Left lung (tissue), 14 donors: ENCODE measurements around the gene DELE1. TPM values are rescaled to one million over a fixed set of nuclear protein-coding genes. Genes with fewer than 3 reads are reported as not detected.

ENCODE experiments used
- ATAC-seq: fragments of 200-7000 bp; cut with Tn5 transposase; one replicate; pipeline ENCODE4 v1.9.1; 2020; ENCODE audit warnings: moderate library complexity
- DNase-seq, 4 donors: peaks; one replicate each; pipeline ENCODE4 v3.0.0-alpha.2; 2013 to 2020
- H3K27ac ChIP-seq, 2 donors: fragments of 200-600 bp; sonication (generic) in 1 of 2; one replicate each; pipeline versions ENCODE4 v1.5.0 to v1.8.0; 2020 to 2021
- H3K27me3 ChIP-seq, 2 donors: fragments of 200-600 bp; sonication (generic) in 1 of 2; one replicate each; pipeline versions ENCODE4 v1.5.0 to v1.8.0; 2020 to 2021
- H3K36me3 ChIP-seq, 2 donors: fragments of 200-600 bp; sonication (generic) in 1 of 2; one replicate each; pipeline versions ENCODE4 v1.5.0 to v1.8.0; 2020 to 2021
- H3K4me1 ChIP-seq, 2 donors: fragments of 200-600 bp; one replicate each; pipeline ENCODE4 v1.8.0; 2021
- H3K4me3 ChIP-seq, 2 donors: fragments of 200-600 bp; sonication (generic) in 1 of 2; one replicate each; pipeline versions ENCODE4 v1.5.0 to v1.8.0; 2020 to 2021; ENCODE audit warnings: mild to moderate bottlenecking in 1 of 2
- H3K9me3 ChIP-seq, 2 donors: fragments of 200-600 bp; sonication (generic) in 1 of 2; one replicate each; pipeline versions ENCODE4 v1.5.0 to v1.8.0; 2020 to 2021
- CTCF ChIP-seq, 2 donors: fragments of 200-600 bp; sonication (generic) in 1 of 2; IDR thresholded peaks; one replicate each; pipeline versions ENCODE4 v1.5.0 to v1.8.0; 2021; ENCODE audit warnings: antibody characterized with exemption in 2 of 2
- intact Hi-C, 2 donors: fragments of 100-400 bp; cut with DNase I; formaldehyde crosslinking; loops; one replicate each; pipeline versions ENCODE4 v1.11.2 to v1.14.2; 2022
- long read RNA-seq, 12 donors: library from polyadenylated mRNA in 2 of 12; unstranded in 2 of 12; transcript quantifications; one replicate each; pipeline ENCODE4 v2.0.0 and lab custom pipeline, GENCODE V29; 2019 to 2026
- polyA plus RNA-seq, 6 donors: library from polyadenylated mRNA; unstranded; fragments of 120-200 nt; gene quantifications; one replicate each; pipeline ENCODE4 v1.2.1, GENCODE V29; 2013; ENCODE audit not compliant: insufficient read length in 6 of 6
- total RNA-seq, 2 donors: library from RNA; stranded (reverse); fragmentation: NEBNext Ultra II Directional; extraction: Animal tissue kit (Norgen Biotek cat#: 25700); gene quantifications; one replicate each; pipeline ENCODE4 v1.2.1, GENCODE V29; 2021
- donor health status: DM: no; HTN: yes; CAD: no.
- donor health status: DM: no; HTN: no; CAD: no.

The DELE1 gene
- 10 to 100 TPM; 74.1 to 75.1 TPM for total RNA-seq
- 100 to 1,000 TPM; 142 to 168 (median 154) TPM for polyA plus RNA-seq
- long read RNA-seq, donor 1, full-length matches to known transcripts: 13 of 72 reads
- long read RNA-seq, donor 1, partial matches to known transcripts: 59 of 72 reads
- long read RNA-seq, donor 1, other reads (novel, unspliced or antisense): 0 of 72 reads
- long read RNA-seq, donor 2, full-length matches to known transcripts: 13 of 48 reads
- long read RNA-seq, donor 2, partial matches to known transcripts: 35 of 48 reads
- long read RNA-seq, donor 2, other reads (novel, unspliced or antisense): 0 of 48 reads
- long read RNA-seq, donor 3, full-length matches to known transcripts: 7 of 13 reads
- long read RNA-seq, donor 3, partial matches to known transcripts: 6 of 13 reads
- long read RNA-seq, donor 3, other reads (novel, unspliced or antisense): 0 of 13 reads
- long read RNA-seq, donor 4, full-length matches to known transcripts: 6 of 20 reads
- long read RNA-seq, donor 4, partial matches to known transcripts: 9 of 20 reads
- long read RNA-seq, donor 4, other reads (novel, unspliced or antisense): 5 of 20 reads
- long read RNA-seq, donor 5, full-length matches to known transcripts: 11 of 30 reads
- long read RNA-seq, donor 5, partial matches to known transcripts: 19 of 30 reads
- long read RNA-seq, donor 5, other reads (novel, unspliced or antisense): 0 of 30 reads
- long read RNA-seq, donor 6, full-length matches to known transcripts: 10 of 16 reads
- long read RNA-seq, donor 6, partial matches to known transcripts: 6 of 16 reads
- long read RNA-seq, donor 6, other reads (novel, unspliced or antisense): 0 of 16 reads
- long read RNA-seq, donor 7, full-length matches to known transcripts: 6 of 11 reads
- long read RNA-seq, donor 7, partial matches to known transcripts: 5 of 11 reads
- long read RNA-seq, donor 7, other reads (novel, unspliced or antisense): 0 of 11 reads
- long read RNA-seq, donor 8, full-length matches to known transcripts: 9 of 21 reads
- long read RNA-seq, donor 8, partial matches to known transcripts: 12 of 21 reads
- long read RNA-seq, donor 8, other reads (novel, unspliced or antisense): 0 of 21 reads
- long read RNA-seq, donor 9: 0 reads
- long read RNA-seq, donor 10, partial matches to known transcripts: 11 of 18 reads
- long read RNA-seq, donor 10, other reads (novel, unspliced or antisense): 6 of 18 reads
- long read RNA-seq, donor 11, full-length matches to known transcripts: 3 of 9 reads
- long read RNA-seq, donor 11, partial matches to known transcripts: 6 of 9 reads
- long read RNA-seq, donor 11, other reads (novel, unspliced or antisense): 0 of 9 reads
- long read RNA-seq, donor 12, full-length matches to known transcripts: 8 of 23 reads
- long read RNA-seq, donor 12, partial matches to known transcripts: 15 of 23 reads
- long read RNA-seq, donor 12, other reads (novel, unspliced or antisense): 0 of 23 reads

GRCh38 chr5:141923448-141924313 lies at the start of gene DELE1:
TSS of gene DELE1 (plus strand) at chr5:141923871. CDS start at chr5:141923942, 71 bp downstream.
- no peak for TF ChIP-seq CTCF (IDR thresholded peaks at IDR 0.05)
- peak; percentile 99 for ATAC-seq
- peaks cover 0 to 40% of the 10 kb centered on the region in 2 donors for H3K36me3 ChIP-seq
- peak within 1 kb of the TSS; percentile 57 to 80 for H3K4me3 ChIP-seq
- no peaks in the 10 kb centered on the region for H3K27me3 ChIP-seq
- H3K4me1 ChIP-seq: peaks cover 0 to 51% of the 10 kb centered on the region in 2 donors
- intact Hi-C loops: no loop called here
- H3K9me3 ChIP-seq: no peaks in the 10 kb centered on the region
- peak; percentile 93 to 99 (median 95) for DNase-seq
- H3K27ac ChIP-seq: peak within 1 kb of the TSS; percentile 98 to 99

- H3K4me1 ChIP-seq: peaks cover 0 to 42% of the 10 kb centered on the region in 2 donors
- no peak for ATAC-seq
- no peak overlapping the region for H3K27ac ChIP-seq
Observed at GRCh38 chr5:141873933-141874261, 49.8 kb upstream of the DELE1 start.

GRCh38 chr5:141874262-141874964 lies 49.3 kb upstream of the DELE1 start:
- ATAC-seq (no peak), DNase-seq (no peak)
- no peaks in the 10 kb centered on the region for H3K9me3 ChIP-seq
- intact Hi-C loops: no loop called here
- H3K27ac ChIP-seq: no peak overlapping the region
- TF ChIP-seq CTCF (IDR thresholded peaks at IDR 0.05): no peak
- H3K4me3 ChIP-seq: peak overlapping the region in 1 of 2 donors; percentile 65
- no peaks in the 10 kb centered on the region for H3K36me3 ChIP-seq
- peaks cover 0 to 47% of the 10 kb centered on the region in 2 donors for H3K4me1 ChIP-seq
- peaks cover 24 to 81% of the 10 kb centered on the region in 2 donors for H3K27me3 ChIP-seq

More at GRCh38 chr5:141873933-141874261, 49.8 kb upstream of the DELE1 start:
- intact Hi-C loops: no loop called here
- H3K27me3 ChIP-seq: peaks cover 24 to 76% of the 10 kb centered on the region in 2 donors
- DNase-seq: no peak
- H3K4me3 ChIP-seq: peak overlapping the region in 1 of 2 donors; percentile 65
- no peak for TF ChIP-seq CTCF (IDR thresholded peaks at IDR 0.05)
- no peaks in the 10 kb centered on the region for H3K9me3 ChIP-seq
- H3K36me3 ChIP-seq: peaks cover 0 to 3% of the 10 kb centered on the region in 2 donors
